ENCODE results near the gene TRPV2. TPM values are rescaled to one million over a fixed set of nuclear protein-coding genes. Genes with fewer than 3 reads are reported as not detected.

The TRPV2 gene
- total RNA-seq, 1 donor from 2014 or later, result 8.4 TPM

GRCh38 chr17:16406742-16407674 is 8.4 kb upstream of the TRPV2 start:
- Histone ChIP-seq H3K4me1 (ENCODE audit: control insufficient read depth in 3 of 3, insufficient read depth in 3 of 3, low read length in 3 of 3) (peaks cover 4 to 9% (median 5%) of the 10 kb centered on the region in 3 donors), H3K4me3 (ENCODE audit: low read length in 3 of 3) (peak overlapping the region; percentile 65 to 76 (median 70)), H3K27ac (ENCODE audit: low read depth, low read length) (peak overlapping the region; percentile 36), H3K9me3 (ENCODE audit: control insufficient read depth in 3 of 3, low read length in 3 of 3) (no peaks in the 10 kb centered on the region), H3K9ac (ENCODE audit: low read depth in 1 of 3, low read length in 3 of 3) (peak overlapping the region; percentile 38 to 74 (median 74)), H3K36me3 (ENCODE audit: control insufficient read depth in 3 of 3, insufficient read depth in 3 of 3, low read length in 3 of 3) (no peaks in the 10 kb centered on the region), H3K27me3 (ENCODE audit: control insufficient read depth in 3 of 3, insufficient read depth in 3 of 3, low read length in 3 of 3) (peaks cover 0 to 5% (median 4%) of the 10 kb centered on the region in 3 donors)

DNA sequence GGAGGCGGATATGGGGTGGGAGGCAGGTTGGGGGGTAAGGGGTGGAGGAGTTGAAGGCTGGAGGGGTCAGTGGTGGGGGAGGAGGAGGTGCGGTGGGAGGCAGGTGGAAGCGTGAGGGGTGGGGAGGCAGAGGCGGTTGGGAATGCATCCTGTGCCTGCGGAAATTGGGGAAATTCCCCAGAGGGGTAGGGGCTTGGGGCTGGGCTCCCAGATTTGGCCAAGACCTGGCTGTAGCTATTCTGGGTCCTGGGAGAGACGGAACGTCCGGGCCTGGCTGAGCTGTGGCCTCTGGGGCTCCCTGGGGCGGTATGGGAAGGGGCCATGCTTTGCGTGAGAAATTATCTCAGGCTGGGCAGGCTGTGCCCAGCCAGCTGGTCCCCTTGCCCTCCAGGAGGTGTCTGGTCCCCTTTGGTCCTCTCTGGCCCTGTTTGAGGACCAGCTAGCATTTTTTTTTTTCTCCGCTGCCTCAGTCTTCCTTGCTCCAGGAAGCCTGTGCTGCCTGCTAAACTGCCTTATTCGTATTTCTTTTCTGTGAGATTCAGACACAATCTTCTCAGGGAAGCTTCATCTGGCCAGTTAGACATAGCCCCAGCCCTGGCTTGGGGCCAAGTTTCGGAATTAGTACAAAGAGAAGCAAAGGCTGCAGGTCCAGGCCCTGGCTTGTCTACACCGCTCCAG is 7.3 kb upstream of the TRPV2 start:
- peaks cover 0 to 5% (median 4%) of the 10 kb centered on the region in 3 donors for H3K27me3 ChIP-seq (ENCODE audit: control insufficient read depth in 3 of 3, insufficient read depth in 3 of 3, low read length in 3 of 3)
- H3K27ac ChIP-seq (ENCODE audit: low read depth, low read length), result peak overlapping the region; percentile 40
- peak overlapping the region in 1 of 3 donors; percentile 57 for H3K9ac ChIP-seq (ENCODE audit: low read depth in 1 of 3, low read length in 3 of 3)
- no peak overlapping the region for H3K4me3 ChIP-seq (ENCODE audit: low read length in 3 of 3)
- H3K4me1 ChIP-seq (ENCODE audit: control insufficient read depth in 3 of 3, insufficient read depth in 3 of 3, low read length in 3 of 3), result peaks cover 4 to 9% (median 5%) of the 10 kb centered on the region in 3 donors
- H3K36me3 ChIP-seq (ENCODE audit: control insufficient read depth in 3 of 3, insufficient read depth in 3 of 3, low read length in 3 of 3), result no peaks in the 10 kb centered on the region
- no peaks in the 10 kb centered on the region for H3K9me3 ChIP-seq (ENCODE audit: control insufficient read depth in 3 of 3, low read length in 3 of 3)

GRCh38 chr17:16417399-16417798 is 2.0 kb downstream of the TRPV2 start:
- Histone ChIP-seq H3K9me3 (ENCODE audit: control insufficient read depth in 3 of 3, low read length in 3 of 3) (no peaks in the 10 kb centered on the region), H3K9ac (ENCODE audit: low read depth in 1 of 3, low read length in 3 of 3) (no peak overlapping the region), H3K27ac (ENCODE audit: low read depth, low read length) (no peak overlapping the region), H3K4me3 (ENCODE audit: low read length in 3 of 3) (peak overlapping the region in 1 of 3 donors; percentile 22), H3K4me1 (ENCODE audit: control insufficient read depth in 3 of 3, insufficient read depth in 3 of 3, low read length in 3 of 3) (peaks cover 30 to 34% (median 33%) of the 10 kb centered on the region in 3 donors), H3K36me3 (ENCODE audit: control insufficient read depth in 3 of 3, insufficient read depth in 3 of 3, low read length in 3 of 3) (peaks cover 0 to 6% (median 4%) of the 10 kb centered on the region in 3 donors), H3K27me3 (ENCODE audit: control insufficient read depth in 3 of 3, insufficient read depth in 3 of 3, low read length in 3 of 3) (peaks cover 0 to 4% (median 3%) of the 10 kb centered on the region in 3 donors)

GRCh38 chr17:16417896-16418684 is 2.7 kb downstream of the TRPV2 start:
- H3K9ac ChIP-seq (ENCODE audit: low read depth in 1 of 3, low read length in 3 of 3), result peak overlapping the region in 1 of 3 donors; percentile 16
- H3K27me3 ChIP-seq (ENCODE audit: control insufficient read depth in 3 of 3, insufficient read depth in 3 of 3, low read length in 3 of 3), result peaks cover 0 to 4% (median 3%) of the 10 kb centered on the region in 3 donors
- H3K27ac ChIP-seq (ENCODE audit: low read depth, low read length), result peak overlapping the region; percentile 28
- H3K4me3 ChIP-seq (ENCODE audit: low read length in 3 of 3), result peak overlapping the region in 1 of 3 donors; percentile 22
- H3K36me3 ChIP-seq (ENCODE audit: control insufficient read depth in 3 of 3, insufficient read depth in 3 of 3, low read length in 3 of 3), result peaks cover 2 to 6% (median 4%) of the 10 kb centered on the region in 3 donors
- peaks cover 30 to 34% (median 33%) of the 10 kb centered on the region in 3 donors for H3K4me1 ChIP-seq (ENCODE audit: control insufficient read depth in 3 of 3, insufficient read depth in 3 of 3, low read length in 3 of 3)
- no peaks in the 10 kb centered on the region for H3K9me3 ChIP-seq (ENCODE audit: control insufficient read depth in 3 of 3, low read length in 3 of 3)

DNA sequence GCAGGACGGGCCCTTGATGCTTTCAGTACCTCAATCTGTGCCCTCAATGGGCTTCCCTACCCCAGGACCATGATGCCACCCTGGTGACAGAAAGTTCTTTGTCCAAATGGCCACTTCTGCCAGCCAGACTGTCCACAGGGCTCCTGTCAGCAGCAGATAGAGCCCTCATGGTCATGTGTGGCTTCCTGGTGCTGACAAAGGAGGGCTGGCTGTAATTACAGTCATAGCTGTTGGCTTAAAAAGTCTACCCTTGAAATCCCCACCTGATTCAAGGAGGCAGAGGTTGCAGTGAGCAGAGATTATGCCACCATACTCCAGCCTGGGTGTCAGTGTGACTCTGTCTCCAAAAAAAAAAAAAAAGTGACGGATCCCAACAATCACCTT is 3.3 kb downstream of the TRPV2 start:
- H3K27ac ChIP-seq (ENCODE audit: low read depth, low read length), result peak overlapping the region; percentile 28
- no peaks in the 10 kb centered on the region for H3K9me3 ChIP-seq (ENCODE audit: control insufficient read depth in 3 of 3, low read length in 3 of 3)
- H3K9ac ChIP-seq (ENCODE audit: low read depth in 1 of 3, low read length in 3 of 3), result no peak overlapping the region
- H3K4me3 ChIP-seq (ENCODE audit: low read length in 3 of 3), result no peak overlapping the region
- H3K36me3 ChIP-seq (ENCODE audit: control insufficient read depth in 3 of 3, insufficient read depth in 3 of 3, low read length in 3 of 3), result peaks cover 2 to 11% (median 4%) of the 10 kb centered on the region in 3 donors
- peaks cover 30 to 34% (median 33%) of the 10 kb centered on the region in 3 donors for H3K4me1 ChIP-seq (ENCODE audit: control insufficient read depth in 3 of 3, insufficient read depth in 3 of 3, low read length in 3 of 3)
- H3K27me3 ChIP-seq (ENCODE audit: control insufficient read depth in 3 of 3, insufficient read depth in 3 of 3, low read length in 3 of 3), result peaks cover 0 to 4% (median 3%) of the 10 kb centered on the region in 3 donors

- Histone ChIP-seq H3K9me3 (ENCODE audit: control insufficient read depth in 3 of 3, low read length in 3 of 3) (no peaks in the 10 kb centered on the region), H3K4me1 (ENCODE audit: control insufficient read depth in 3 of 3, insufficient read depth in 3 of 3, low read length in 3 of 3) (peaks cover 30 to 34% (median 33%) of the 10 kb centered on the region in 3 donors), H3K27me3 (ENCODE audit: control insufficient read depth in 3 of 3, insufficient read depth in 3 of 3, low read length in 3 of 3) (peaks cover 0 to 4% (median 3%) of the 10 kb centered on the region in 3 donors), H3K36me3 (ENCODE audit: control insufficient read depth in 3 of 3, insufficient read depth in 3 of 3, low read length in 3 of 3) (peaks cover 3 to 11% (median 4%) of the 10 kb centered on the region in 3 donors), H3K27ac (ENCODE audit: low read depth, low read length) (peak overlapping the region; percentile 28), H3K9ac (ENCODE audit: low read depth in 1 of 3, low read length in 3 of 3) (no peak overlapping the region), H3K4me3 (ENCODE audit: low read length in 3 of 3) (peak overlapping the region in 1 of 3 donors; percentile 15)
These were observed 3.9 kb downstream of the TRPV2 start for GRCh38 chr17:16419074-16419928.

DNA sequence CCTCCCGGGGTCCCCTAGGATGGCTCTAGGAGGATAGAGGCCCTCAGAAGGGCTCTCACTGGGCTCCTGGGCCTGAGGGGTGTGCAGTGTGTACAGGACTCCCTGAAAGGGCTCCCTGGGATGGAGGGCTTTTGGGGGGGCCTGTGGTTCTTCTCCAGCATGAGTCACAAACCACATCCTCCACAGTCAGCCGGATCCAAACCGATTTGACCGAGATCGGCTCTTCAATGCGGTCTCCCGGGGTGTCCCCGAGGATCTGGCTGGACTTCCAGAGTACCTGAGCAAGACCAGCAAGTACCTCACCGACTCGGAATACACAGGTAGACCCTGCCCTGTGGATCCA is 4.5 kb downstream of the TRPV2 start:
- Histone ChIP-seq H3K27ac (ENCODE audit: low read depth, low read length) (peak overlapping the region; percentile 28), H3K4me1 (ENCODE audit: control insufficient read depth in 3 of 3, insufficient read depth in 3 of 3, low read length in 3 of 3) (peaks cover 30 to 33% (median 32%) of the 10 kb centered on the region in 3 donors), H3K4me3 (ENCODE audit: low read length in 3 of 3) (no peak overlapping the region), H3K27me3 (ENCODE audit: control insufficient read depth in 3 of 3, insufficient read depth in 3 of 3, low read length in 3 of 3) (peaks cover 0 to 4% (median 3%) of the 10 kb centered on the region in 3 donors), H3K36me3 (ENCODE audit: control insufficient read depth in 3 of 3, insufficient read depth in 3 of 3, low read length in 3 of 3) (peaks cover 3 to 11% (median 4%) of the 10 kb centered on the region in 3 donors), H3K9me3 (ENCODE audit: control insufficient read depth in 3 of 3, low read length in 3 of 3) (no peaks in the 10 kb centered on the region), H3K9ac (ENCODE audit: low read depth in 1 of 3, low read length in 3 of 3) (no peak overlapping the region)

DNA sequence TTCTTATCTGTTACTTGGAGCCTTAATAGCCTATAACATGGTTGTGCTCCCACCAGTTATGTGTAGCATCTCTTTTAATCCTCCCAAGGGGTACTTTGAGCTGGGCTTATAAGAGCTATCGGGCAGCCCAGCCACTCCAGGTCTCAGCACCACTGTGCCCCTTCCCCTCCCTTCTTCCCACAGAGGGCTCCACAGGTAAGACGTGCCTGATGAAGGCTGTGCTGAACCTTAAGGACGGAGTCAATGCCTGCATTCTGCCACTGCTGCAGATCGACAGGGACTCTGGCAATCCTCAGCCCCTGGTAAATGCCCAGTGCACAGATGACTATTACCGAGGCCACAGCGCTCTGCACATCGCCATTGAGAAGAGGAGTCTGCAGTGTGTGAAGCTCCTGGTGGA is 7.0 kb downstream of the TRPV2 start:
- Histone ChIP-seq H3K9me3 (ENCODE audit: control insufficient read depth in 3 of 3, low read length in 3 of 3) (no peaks in the 10 kb centered on the region), H3K27me3 (ENCODE audit: control insufficient read depth in 3 of 3, insufficient read depth in 3 of 3, low read length in 3 of 3) (no peaks in the 10 kb centered on the region), H3K9ac (ENCODE audit: low read depth in 1 of 3, low read length in 3 of 3) (no peak overlapping the region), H3K27ac (ENCODE audit: low read depth, low read length) (no peak overlapping the region), H3K4me1 (ENCODE audit: control insufficient read depth in 3 of 3, insufficient read depth in 3 of 3, low read length in 3 of 3) (peaks cover 22 to 28% (median 23%) of the 10 kb centered on the region in 3 donors), H3K36me3 (ENCODE audit: control insufficient read depth in 3 of 3, insufficient read depth in 3 of 3, low read length in 3 of 3) (peaks cover 7 to 25% (median 15%) of the 10 kb centered on the region in 3 donors), H3K4me3 (ENCODE audit: low read length in 3 of 3) (no peak overlapping the region)
